PC-3 (cell line): ENCODE measurements around the gene NFATC2. TPM values are rescaled to one million over a fixed set of nuclear protein-coding genes. Genes with fewer than 3 reads are reported as not detected.
A peak's percentile ranks its signal among the peaks of the same experiment; 100 is the strongest.

ENCODE experiments used
- ATAC-seq: fragments of 200-7000 bp; cut with Tn5 transposase; 2 replicates; pipeline ENCODE4 v1.9.1; 2020; ENCODE audit warnings: mild to moderate bottlenecking, moderate library complexity
- BruUV-seq: library from RNA; stranded (reverse); fragments of 400-500 nt; replicated peaks from 2 replicates; lab custom pipeline; 2021; lab: Mats Ljungman, UMichigan
- CTCF ChIA-PET: fragments of 300-600 bp; sonication (Branson Sonifier 250); formaldehyde crosslinking; loops from one replicate; lab custom pipeline; 2022; ENCODE audit warnings: antibody characterized with exemption; lab: Charles Lee
- POLR2A ChIA-PET: fragments of 300-600 bp; sonication (Branson Sonifier 250); formaldehyde crosslinking; loops from one replicate; lab custom pipeline; 2022; ENCODE audit warnings: antibody characterized with exemption; ENCODE audit not compliant: unreplicated experiment; lab: Charles Lee
- DNase-seq: peaks from one replicate; pipeline ENCODE4 v3.0.0-alpha.2; 2015
- H2AFZ ChIP-seq: fragments of 300-600 bp; sonication (generic); 2 replicates; pipeline ENCODE4 v1.6.0; 2016; ENCODE audit warnings: antibody characterized with exemption, low read length
- H3F3A ChIP-seq: fragments of 300-600 bp; sonication (generic); one replicate; pipeline ENCODE4 v1.6.0; 2017; ENCODE audit warnings: antibody characterized with exemption, low read length, control low read depth, mild to moderate bottlenecking; ENCODE audit not compliant: unreplicated experiment
- H3K27ac ChIP-seq: fragments of 300-600 bp; sonication (generic); 2 replicates; pipeline ENCODE4 v1.5.1; 2016; ENCODE audit warnings: mild to moderate bottlenecking, low read length
- H3K27me3 ChIP-seq: fragments of 300-600 bp; sonication (generic); 2 replicates; pipeline ENCODE4 v1.6.1; 2016; ENCODE audit warnings: low read length, mixed read lengths
- H3K36me3 ChIP-seq: fragments of 300-600 bp; sonication (generic); 2 replicates; pipeline ENCODE4 v1.6.1; 2016; ENCODE audit warnings: low read depth, mixed run types, low read length, mixed read lengths
- H3K4me1 ChIP-seq: fragments of 300-600 bp; sonication (generic); 2 replicates; pipeline ENCODE4 v1.5.1; 2016; ENCODE audit warnings: low read length; ENCODE audit not compliant: insufficient read depth
- H3K4me2 ChIP-seq: fragments of 300-600 bp; sonication (generic); 2 replicates; pipeline ENCODE4 v1.6.0; 2016; ENCODE audit warnings: low read length
- H3K4me3 ChIP-seq: fragments of 300-600 bp; sonication (generic); 2 replicates; pipeline ENCODE4 v1.5.1; 2016; ENCODE audit warnings: mild to moderate bottlenecking, low read length, mixed read lengths
- H3K79me2 ChIP-seq: fragments of 300-600 bp; sonication (generic); 2 replicates; pipeline ENCODE4 v1.6.1; 2017; ENCODE audit warnings: low read length, mixed read lengths
- H3K9ac ChIP-seq: fragments of 300-600 bp; sonication (generic); 2 replicates; pipeline ENCODE4 v1.6.0; 2016; ENCODE audit warnings: mild to moderate bottlenecking, low read length
- H3K9me2 ChIP-seq: fragments of 300-600 bp; sonication (generic); replicated peaks from 2 replicates; pipeline ENCODE4 v1.6.1; 2016; ENCODE audit warnings: mixed run types, low read length, mixed read lengths
- H3K9me3 ChIP-seq: fragments of 300-600 bp; sonication (generic); 2 replicates; pipeline ENCODE4 v1.6.1; 2016; ENCODE audit warnings: low read length, mixed read lengths
- H4K20me1 ChIP-seq: fragments of 300-600 bp; sonication (generic); 2 replicates; pipeline ENCODE4 v1.6.1; 2016; ENCODE audit warnings: low read length, mixed read lengths
- CTCF ChIP-seq: fragments of 300-600 bp; sonication (generic); conservative IDR thresholded peaks from 2 replicates; pipeline ENCODE4 v1.5.1; 2017; ENCODE audit warnings: antibody characterized with exemption, low read depth, mild to moderate bottlenecking, low read length
- EZH2 ChIP-seq: fragments of 300-600 bp; sonication (generic); IDR thresholded peaks from one replicate; pipeline ENCODE4 v1.6.1; 2017; ENCODE audit warnings: antibody characterized with exemption, mild to moderate bottlenecking, low read length; ENCODE audit not compliant: unreplicated experiment
- EZH2phosphoT487 ChIP-seq: fragments of 300-600 bp; sonication (generic); IDR thresholded peaks from 2 replicates; pipeline ENCODE4 v1.6.1; 2018; ENCODE audit warnings: mild to moderate bottlenecking, antibody characterized with exemption, low read length, borderline replicate concordance
- intact Hi-C: fragments of 100-400 bp; cut with micrococcal nuclease; formaldehyde crosslinking; loops from 2 replicates; pipeline ENCODE4 v1.9.0; 2023
- total RNA-seq: library from RNA; depleted of rRNA; stranded (reverse); fragments of >200 nt; gene quantifications from 2 replicates; pipeline ENCODE4 v1.2.3, GENCODE V29; 2014

NFATC2 gene
- total RNA-seq, 1 experiment from 2014 or later: 12.9 TPM

GRCh38 chr20:51373713-51374455, 168.6 kb downstream of the NFATC2 start:
- H3K9me3 ChIP-seq: no peaks in the 10 kb centered on the region
- H3K9ac ChIP-seq: no peak overlapping the region
- H4K20me1 ChIP-seq: no peaks in the 10 kb centered on the region
- DNase-seq: no peak
- no peaks in the 10 kb centered on the region for H3K9me2 ChIP-seq
- H2AFZ ChIP-seq: no peak overlapping the region
- no peak overlapping the region for H3K4me3 ChIP-seq
- no peak overlapping the region for H3K4me2 ChIP-seq
- intact Hi-C loops: no loop called here
- no peaks in the 10 kb centered on the region for H3K36me3 ChIP-seq
- H3K79me2 ChIP-seq: no peaks in the 10 kb centered on the region
- H3K27ac ChIP-seq: no peak overlapping the region
- BruUV-seq: no TSS peak
- no peaks in the 10 kb centered on the region for H3K27me3 ChIP-seq
- CTCF ChIA-PET: no interaction called here
- POLR2A ChIA-PET: no interaction called here
- H3K4me1 ChIP-seq: peaks cover 7% of the 10 kb centered on the region; the same call in 1 of the 2 replicates
- TF ChIP-seq EZH2phosphoT487 (no peak), CTCF (no peak), EZH2 (no peak)
- H3F3A ChIP-seq: no peaks in the 10 kb centered on the region
- ATAC-seq: no peak

- Histone ChIP-seq H3K79me2 (no peaks in the 10 kb centered on the region), H3K9ac (no peak overlapping the region), H2AFZ (no peak overlapping the region), H3K9me2 (no peaks in the 10 kb centered on the region), H3K4me2 (no peak overlapping the region), H3K4me1 (peaks cover 13% of the 10 kb centered on the region; the same call in 1 of the 2 replicates), H3K9me3 (no peaks in the 10 kb centered on the region), H3K4me3 (no peak overlapping the region), H3F3A (no peaks in the 10 kb centered on the region), H3K36me3 (no peaks in the 10 kb centered on the region), H3K27ac (no peak overlapping the region), H3K27me3 (no peaks in the 10 kb centered on the region), H4K20me1 (no peaks in the 10 kb centered on the region)
- no peak for DNase-seq
- ChIA-PET CTCF (interaction anchor here (0.5 kb wide), 1 partner anchor 867 kb away, joined by 3 read pairs; no protein-coding TSS in a partner anchor), POLR2A (no interaction called here)
- no peak for ATAC-seq
- intact Hi-C loops: loop anchor here (1.0 kb wide), 3 partner anchors 222 to 710 kb away; no protein-coding TSS in a partner anchor
- BruUV-seq: no TSS peak
- TF ChIP-seq EZH2phosphoT487 (no peak), EZH2 (no peak), CTCF (no peak)
Measured at GRCh38 chr20:51372966-51373365, 169.6 kb downstream of the NFATC2 start.

GRCh38 chr20:51372176-51372803, 170.2 kb downstream of the NFATC2 start:
- Histone ChIP-seq H3K4me3 (no peak overlapping the region), H3K27me3 (no peaks in the 10 kb centered on the region), H3K9me2 (no peaks in the 10 kb centered on the region), H3K27ac (no peak overlapping the region), H4K20me1 (no peaks in the 10 kb centered on the region), H3K9ac (no peak overlapping the region), H2AFZ (peak overlapping the region; percentile 26), H3F3A (no peaks in the 10 kb centered on the region), H3K4me1 (peaks cover 14% of the 10 kb centered on the region; the same call in 1 of the 2 replicates), H3K36me3 (no peaks in the 10 kb centered on the region), H3K4me2 (no peak overlapping the region), H3K9me3 (no peaks in the 10 kb centered on the region), H3K79me2 (no peaks in the 10 kb centered on the region)
- CTCF ChIA-PET: interaction anchor here (0.5 to 1.0 kb wide), 3 partner anchors 45 to 868 kb away, joined by 3 to 4 read pairs (median 3); no protein-coding TSS in a partner anchor
- BruUV-seq: no TSS peak
- POLR2A ChIA-PET: no interaction called here
- ATAC-seq (peak; percentile 100), DNase-seq (peak; percentile 96)
- TF ChIP-seq EZH2phosphoT487: no peak
- TF ChIP-seq EZH2: no peak
- TF ChIP-seq CTCF: peak; percentile 99
- intact Hi-C loops: loop anchor here (1.0 kb wide), 3 partner anchors 223 to 711 kb away; no protein-coding TSS in a partner anchor
